Gastroesophageal sphincter (tissue), 3 donors: ENCODE results near the gene ATG7.

Experiments
- CTCF ChIP-seq, 4 experiments: fragments of 200-600 bp in 2 of 4; fragments of 450-650 bp in 2 of 4; sonication (generic) in 1 of 4; IDR thresholded peaks; one replicate each; pipeline ENCODE4 v1.5.1; 2017 to 2019; ENCODE audit warnings: antibody characterized with exemption in 4 of 4, mild to moderate bottlenecking in 2 of 4, moderate library complexity in 2 of 4
- POLR2A ChIP-seq, 2 donors: fragments of 450-650 bp; IDR thresholded peaks; one replicate each; pipeline ENCODE4 v1.6.1; 2017; ENCODE audit warnings: antibody characterized with exemption in 2 of 2, mild to moderate bottlenecking in 2 of 2, moderate library complexity in 1 of 2
- POLR2AphosphoS5 ChIP-seq: sonication (generic); formaldehyde crosslinking; IDR thresholded peaks from one replicate; pipeline ENCODE4 v1.6.1; 2017; ENCODE audit warnings: antibody characterized with exemption

GRCh38 chr3:11570789-11571495 is 298.7 kb downstream of the ATG7 start:
- no peak for TF ChIP-seq CTCF (IDR thresholded peaks at IDR 0.05)
- TF ChIP-seq POLR2A (IDR thresholded peaks at IDR 0.05), result peak in 1 of 2 donors; percentile 18
- TF ChIP-seq POLR2AphosphoS5, result peak; percentile 15
